NCI-H1436 treated with DMSO at 0.1 percent for 48 hours (cell line): ENCODE results near the gene RCHY1.
"Not testable (repeated sequence)": the region's sequence is repeated elsewhere in the genome, so short reads cannot be mapped to it uniquely, and the experiment has no call there.

Source experiments
- DNase-seq: peaks from one replicate; lab custom pipeline; 2025; lab: John Stamatoyannopoulos, UW

Gene RCHY1

GRCh38 chr4:75514131-75514948, at the start of gene RCHY1, which contains the start of gene THAP6:
Gene RCHY1, minus strand, starts transcription at chr4:75514403. Its CDS starts 117 bp downstream, at chr4:75514286.
Gene THAP6, plus strand, starts transcription at chr4:75514473. Its CDS starts 980 bp downstream, at chr4:75515453.
- DNase-seq = peak; percentile 89

GRCh38 chr4:75561789-75562188, 47.6 kb upstream of the RCHY1 start:
- DNase-seq = no peak

DNA sequence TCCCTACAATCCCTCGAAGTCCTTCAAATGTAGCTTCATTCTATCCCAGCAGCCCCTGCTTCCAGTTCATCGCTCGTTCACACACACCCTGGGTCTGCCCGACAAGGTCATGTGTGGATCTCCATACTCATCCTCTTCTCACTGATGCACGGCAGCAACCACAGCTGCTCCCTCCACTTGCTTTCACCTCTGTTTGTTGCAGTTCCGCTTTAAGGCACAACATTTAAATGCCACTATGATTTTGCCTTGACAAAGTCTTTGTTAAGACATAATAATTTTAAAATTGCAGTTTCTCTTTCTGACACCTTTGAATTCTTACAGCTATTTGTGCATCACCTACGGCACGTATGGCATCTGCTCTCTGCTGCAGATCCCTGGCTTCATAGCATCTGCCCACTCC, 43.5 kb upstream of the RCHY1 start:
- DNase-seq = no peak

DNA sequence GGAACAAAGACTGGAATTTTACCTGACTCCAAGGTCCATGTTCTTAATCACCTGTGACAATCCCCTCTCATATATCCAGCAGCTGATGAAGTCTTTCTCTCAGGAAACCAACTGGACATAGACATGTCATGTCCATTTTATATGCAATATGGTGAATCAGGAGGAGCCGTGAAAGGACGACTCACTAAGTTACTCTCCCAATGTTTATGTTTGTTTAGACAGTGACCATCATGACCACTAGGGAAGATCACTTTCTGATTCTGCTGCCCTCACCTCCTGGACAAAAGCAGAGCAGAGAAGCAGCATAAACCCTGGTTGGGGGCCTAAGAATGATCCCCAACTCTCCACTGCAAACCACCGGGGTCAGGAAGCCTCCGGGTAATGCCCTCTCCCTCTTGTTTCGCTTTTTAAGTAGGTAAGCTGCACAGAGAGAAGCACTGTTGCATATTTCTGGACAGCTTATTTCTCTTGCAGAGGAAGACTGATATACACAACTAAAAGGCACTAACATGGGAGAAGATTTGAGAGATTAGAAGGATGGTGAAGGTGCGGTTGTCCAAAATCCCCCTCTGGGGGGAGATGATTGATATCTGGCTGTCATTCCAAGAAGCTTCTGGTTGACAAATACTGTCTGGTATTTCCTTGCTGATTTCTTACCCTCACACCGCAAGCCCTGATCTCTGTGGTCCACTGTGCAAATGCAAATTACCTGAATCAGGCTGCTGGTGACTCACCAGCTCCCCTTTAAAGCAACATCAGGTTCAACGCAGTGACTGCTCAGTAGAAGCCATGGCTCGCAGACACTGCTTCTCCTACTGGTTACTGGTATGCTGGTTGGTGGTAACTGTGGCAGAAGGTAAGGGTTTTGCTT, 41.3 kb upstream of the RCHY1 start, which contains the start of gene ODAPH:
Gene ODAPH, plus strand, starts transcription at position 773 of the 871 bp plus-strand sequence. Its CDS starts 17 bp downstream, at position 790.
- DNase-seq = no peak

GRCh38 chr4:75552452-75552851, 38.2 kb upstream of the RCHY1 start:
- no peak for DNase-seq

DNA sequence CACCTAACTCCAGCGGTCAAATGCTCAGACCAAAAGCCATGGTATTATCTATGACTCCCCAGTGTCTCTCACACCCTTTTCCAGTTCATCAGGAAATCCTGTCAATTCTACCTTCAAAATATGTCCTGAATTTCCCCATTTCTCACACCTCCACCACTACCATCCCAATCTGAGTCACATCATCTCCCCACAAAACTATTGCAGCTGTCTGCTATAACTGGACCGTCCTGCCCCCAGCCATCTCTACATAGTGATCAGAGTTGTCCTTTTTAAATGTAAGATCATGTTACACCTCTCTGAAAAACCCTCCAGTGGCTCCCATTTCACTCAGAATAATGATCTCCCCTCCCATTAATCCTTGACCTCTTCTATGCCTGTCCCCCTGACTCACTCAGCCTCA, 34.8 kb upstream of the RCHY1 start:
- no peak for DNase-seq

DNA sequence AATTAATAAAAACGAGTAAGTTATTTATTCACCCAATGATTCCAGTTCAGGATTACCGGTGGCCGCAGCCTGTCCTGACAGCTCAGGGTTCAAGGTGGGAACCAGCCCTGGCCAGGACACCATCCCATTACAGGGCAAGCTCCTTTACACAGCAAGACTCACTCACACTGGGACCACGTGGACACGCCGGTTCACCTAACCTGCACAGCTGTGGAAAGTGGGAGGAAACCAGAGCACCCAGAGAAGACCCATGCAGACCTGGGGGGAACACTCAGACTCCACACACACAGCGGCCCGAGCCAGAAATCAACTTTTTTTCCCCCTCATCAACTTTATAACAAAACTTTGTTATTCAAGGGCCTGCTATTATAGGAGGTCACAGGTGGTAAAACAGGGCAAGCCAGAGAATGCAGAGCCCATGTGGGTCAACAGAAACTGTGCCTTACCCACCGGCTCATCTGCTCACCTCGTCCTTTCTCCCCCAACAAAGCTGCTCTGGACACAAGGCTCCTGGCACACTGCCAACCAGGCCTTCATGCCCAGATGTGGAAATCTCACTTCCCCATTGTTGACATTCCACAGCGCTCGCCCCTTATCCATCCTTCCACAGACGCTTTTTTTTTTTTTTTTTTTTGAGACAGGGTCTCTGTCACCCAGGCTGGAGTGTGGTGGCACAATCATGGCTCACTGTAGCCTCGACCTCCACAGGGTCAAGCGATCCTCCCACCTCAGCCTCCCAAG, 33.6 kb upstream of the RCHY1 start:
- DNase-seq = no peak

- no peak for DNase-seq
These were observed 31.3 kb upstream of the RCHY1 start for GRCh38 chr4:75545526-75545925.

GRCh38 chr4:75544870-75545269, 30.7 kb upstream of the RCHY1 start:
- no peak for DNase-seq

- not testable (repeated sequence) for DNase-seq
These were observed 30.0 kb upstream of the RCHY1 start for GRCh38 chr4:75544220-75544619.

- no peak for DNase-seq
These were observed 28.6 kb upstream of the RCHY1 start for GRCh38 chr4:75542824-75543223.

GRCh38 chr4:75537308-75537707, 23.1 kb upstream of the RCHY1 start:
- not testable (repeated sequence) for DNase-seq

DNA sequence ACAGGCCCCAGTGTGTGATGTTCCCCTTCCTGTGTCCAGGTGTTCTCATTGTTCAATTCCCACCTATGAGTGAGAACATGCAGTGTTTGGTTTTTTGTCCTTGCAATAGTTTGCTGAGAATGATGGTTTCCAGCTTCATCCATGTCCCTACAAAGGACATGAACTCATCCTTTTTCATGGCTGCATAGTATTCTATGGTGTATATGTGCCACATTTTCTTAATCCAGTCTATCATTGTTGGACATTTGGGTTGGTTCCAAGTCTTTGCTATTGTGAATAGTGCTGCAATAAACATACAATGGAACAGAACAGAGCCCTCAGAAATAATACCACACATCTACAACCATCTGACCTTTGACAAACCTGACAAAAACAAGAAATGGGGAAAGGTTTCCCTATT, 19.7 kb upstream of the RCHY1 start:
- not testable (repeated sequence) for DNase-seq

DNA sequence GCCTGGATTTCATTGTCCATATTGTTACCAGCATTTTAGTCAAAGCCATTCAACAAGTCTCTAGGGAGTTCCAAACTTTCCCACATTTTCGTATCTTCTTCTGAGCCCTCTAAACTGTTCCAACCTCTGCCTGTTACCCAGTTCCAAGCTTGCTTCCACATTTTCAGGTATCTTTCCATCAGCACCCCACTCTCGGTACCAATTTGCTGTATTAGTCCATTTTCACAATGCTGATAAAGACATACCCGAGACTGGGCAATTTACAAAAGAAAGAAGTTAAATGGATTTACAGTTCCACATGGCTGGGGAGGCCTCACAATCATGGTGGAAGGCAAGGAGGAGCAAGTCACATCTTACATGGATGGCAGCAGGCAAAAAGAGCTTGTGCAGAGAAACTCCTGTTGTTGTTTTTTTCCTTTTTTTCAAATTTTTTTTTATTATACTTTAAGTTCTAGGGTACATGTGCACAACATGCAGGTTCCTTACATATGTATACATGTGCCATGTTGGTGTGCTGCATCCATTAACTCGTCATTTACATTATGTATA, 19.2 kb upstream of the RCHY1 start:
- not testable (repeated sequence) for DNase-seq

- not testable (repeated sequence) for DNase-seq
These were observed 17.4 kb upstream of the RCHY1 start for GRCh38 chr4:75531536-75532143.

DNA sequence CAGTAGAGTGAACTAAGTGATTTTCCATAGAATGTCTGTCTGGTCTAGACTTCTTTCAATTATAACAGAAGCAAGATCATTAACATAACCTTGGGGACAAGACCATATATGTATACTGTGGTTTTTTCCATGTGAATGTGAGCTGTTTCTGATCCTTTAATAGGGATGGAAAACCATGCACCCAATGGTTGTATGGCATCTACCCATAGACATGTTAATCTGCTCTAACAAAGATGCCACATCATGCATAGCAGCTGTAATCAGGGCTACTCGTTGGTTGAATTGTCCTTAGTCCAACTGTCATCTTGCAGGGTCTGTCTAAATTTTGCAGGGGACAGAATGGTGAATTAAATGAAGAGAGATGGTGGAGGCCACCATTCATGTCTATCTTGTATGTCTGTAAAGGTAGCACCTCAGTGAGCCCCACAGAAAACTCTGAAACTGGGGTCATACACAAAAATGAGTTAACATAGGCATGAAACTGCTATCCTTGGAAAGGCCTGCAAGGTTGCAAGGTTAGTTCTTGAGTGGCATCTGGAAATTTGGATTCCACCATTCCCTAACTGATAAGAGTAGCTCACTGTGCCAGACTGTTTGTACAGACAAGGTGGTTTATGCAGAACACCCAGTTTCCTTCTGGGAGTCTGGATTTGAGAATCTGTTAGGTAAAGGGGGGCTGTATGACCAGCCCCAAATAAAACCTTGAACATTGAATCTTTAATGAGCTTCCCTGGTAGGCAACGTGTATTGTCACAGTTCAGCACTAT, 16.5 kb upstream of the RCHY1 start:
- no peak for DNase-seq

DNA sequence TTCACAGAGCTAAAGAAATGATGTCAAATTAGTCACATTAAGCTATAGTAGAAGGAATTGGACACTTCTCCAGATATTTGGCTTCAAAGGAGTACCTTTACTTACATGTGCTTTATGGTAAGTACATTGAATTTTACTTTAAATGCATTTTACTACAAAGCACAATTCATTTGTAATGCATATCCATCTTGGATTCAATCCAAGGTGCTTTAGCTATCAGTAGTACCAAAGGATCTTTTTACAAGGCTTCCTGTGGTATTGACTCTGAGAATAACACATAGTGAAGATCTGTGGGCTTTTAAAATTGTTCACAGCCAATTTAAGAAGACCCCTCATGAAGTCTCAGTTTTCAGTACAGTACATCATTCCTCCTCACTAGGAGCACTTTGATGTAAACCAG, 13.3 kb upstream of the RCHY1 start:
- no peak for DNase-seq

DNA sequence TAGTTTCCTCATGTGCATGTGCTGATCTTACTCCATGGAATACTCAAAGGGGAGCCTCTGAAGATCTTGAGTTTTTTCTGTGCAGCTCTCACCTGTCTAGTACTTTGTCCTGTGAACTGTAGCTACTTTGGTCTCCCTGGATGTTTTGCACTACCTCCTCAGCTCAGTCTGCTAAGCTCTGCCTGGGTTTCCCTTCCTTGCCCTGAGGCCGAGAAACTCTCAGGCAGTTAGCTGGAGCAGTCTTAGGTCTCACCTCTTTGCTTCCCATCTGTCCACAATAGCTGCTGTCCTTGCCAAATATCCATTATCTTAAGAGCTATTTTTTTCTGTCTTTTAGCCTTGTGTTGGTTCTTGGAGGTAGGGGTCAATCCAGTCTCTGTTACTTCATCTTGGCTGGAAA, 11.7 kb upstream of the RCHY1 start:
- no peak for DNase-seq

GRCh38 chr4:75525086-75525485, 10.9 kb upstream of the RCHY1 start:
- no peak for DNase-seq

GRCh38 chr4:75519452-75519851, 5.2 kb upstream of the RCHY1 start:
- not testable (repeated sequence) for DNase-seq

DNA sequence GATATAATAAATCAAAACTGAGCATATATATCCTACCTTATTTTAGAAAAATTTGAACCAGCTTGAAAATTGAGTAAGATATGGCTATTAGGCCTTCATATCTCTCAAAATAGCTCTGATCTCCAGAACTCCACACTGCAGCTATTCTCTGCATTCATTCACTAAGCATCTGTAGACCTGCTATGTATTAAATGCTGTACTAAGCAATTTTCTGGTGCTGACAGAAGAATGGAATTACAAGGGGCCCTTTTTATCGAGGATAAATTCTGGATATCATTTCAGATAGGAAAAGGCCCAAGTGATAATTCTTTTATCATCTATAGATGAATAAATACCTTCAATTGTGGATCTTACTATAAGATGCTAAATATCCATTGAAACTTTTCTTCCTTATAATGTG, 1.9 kb upstream of the RCHY1 start:
- no peak for DNase-seq
